Mucosa of stomach (tissue), 1 donor: ENCODE results near the gene GPR153.

Experiments
- H3K27me3 ChIP-seq: one replicate; pipeline ENCODE4 v1.7.0; 2013; ENCODE audit warnings: mild to moderate bottlenecking, low read length; ENCODE audit not compliant: control insufficient read depth, insufficient read depth
- H3K36me3 ChIP-seq: one replicate; pipeline ENCODE4 v1.7.0; 2013; ENCODE audit warnings: low read length; ENCODE audit not compliant: control insufficient read depth, insufficient read depth
- H3K4me1 ChIP-seq: one replicate; pipeline ENCODE4 v1.7.0; 2013; ENCODE audit warnings: mild to moderate bottlenecking, low read length; ENCODE audit not compliant: control insufficient read depth, insufficient read depth
- H3K4me3 ChIP-seq: one replicate; pipeline ENCODE4 v1.7.0; 2013; ENCODE audit warnings: low read length
- H3K9ac ChIP-seq: one replicate; pipeline ENCODE4 v1.7.0; 2013; ENCODE audit warnings: mild to moderate bottlenecking, low read length, moderate library complexity
- H3K9me3 ChIP-seq: one replicate; pipeline ENCODE4 v1.7.0; 2013; ENCODE audit warnings: mild to moderate bottlenecking, low read length, moderate library complexity; ENCODE audit not compliant: control insufficient read depth
- donor health status: Pancreatic carcinoma.

GPR153 gene

DNA sequence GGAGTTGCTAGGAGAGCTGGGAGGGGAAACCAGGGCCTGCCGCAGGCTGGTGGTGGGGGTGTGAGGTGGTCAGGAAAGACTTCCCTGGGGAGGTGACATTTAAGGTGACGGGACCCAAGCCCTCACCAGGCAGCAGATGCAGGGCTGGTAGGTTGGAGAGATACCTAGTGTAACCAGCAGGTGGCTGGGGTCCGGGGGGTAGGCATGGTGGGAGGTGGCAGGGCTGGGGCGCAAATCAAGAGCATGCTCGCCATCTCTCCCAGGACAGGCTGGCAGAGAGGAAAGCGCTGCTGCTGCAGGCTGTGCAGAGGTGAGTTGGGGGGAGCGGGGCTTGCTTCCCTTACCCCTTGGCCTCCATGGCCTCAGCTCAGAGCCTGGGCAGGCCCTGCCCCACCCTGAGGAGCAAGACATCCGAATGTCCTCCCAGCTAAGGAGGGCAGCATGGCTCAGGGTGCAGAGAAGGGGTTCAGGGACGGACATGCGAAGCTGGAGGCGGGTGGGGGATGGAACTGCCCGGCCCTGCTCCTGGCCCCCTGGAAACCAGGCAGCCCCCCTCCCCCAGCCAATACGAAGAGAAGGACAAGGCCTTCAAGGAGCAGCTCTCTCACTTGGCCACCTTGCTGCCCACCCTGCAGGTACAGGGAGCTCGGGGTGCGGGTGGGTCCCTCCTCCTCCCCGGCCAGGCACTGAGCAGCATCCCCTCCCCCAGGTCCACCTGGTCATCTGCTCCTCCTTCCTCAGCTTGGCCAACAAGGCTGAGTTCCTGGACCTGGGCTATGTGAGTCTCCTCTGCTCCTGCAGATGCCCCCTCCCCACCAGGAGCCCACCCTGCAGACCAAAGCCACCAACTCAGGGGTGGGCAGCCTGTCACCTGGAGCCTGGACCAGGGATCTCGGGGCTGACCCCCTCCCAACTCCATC is 51.0 kb downstream of the GPR153 start:
- Histone ChIP-seq H3K36me3 (no peaks in the 10 kb centered on the region), H3K4me3 (peak overlapping the region; percentile 4), H3K4me1 (peaks cover 21% of the 10 kb centered on the region), H3K9ac (no peak overlapping the region), H3K9me3 (no peaks in the 10 kb centered on the region), H3K27me3 (peaks cover 26% of the 10 kb centered on the region)

DNA sequence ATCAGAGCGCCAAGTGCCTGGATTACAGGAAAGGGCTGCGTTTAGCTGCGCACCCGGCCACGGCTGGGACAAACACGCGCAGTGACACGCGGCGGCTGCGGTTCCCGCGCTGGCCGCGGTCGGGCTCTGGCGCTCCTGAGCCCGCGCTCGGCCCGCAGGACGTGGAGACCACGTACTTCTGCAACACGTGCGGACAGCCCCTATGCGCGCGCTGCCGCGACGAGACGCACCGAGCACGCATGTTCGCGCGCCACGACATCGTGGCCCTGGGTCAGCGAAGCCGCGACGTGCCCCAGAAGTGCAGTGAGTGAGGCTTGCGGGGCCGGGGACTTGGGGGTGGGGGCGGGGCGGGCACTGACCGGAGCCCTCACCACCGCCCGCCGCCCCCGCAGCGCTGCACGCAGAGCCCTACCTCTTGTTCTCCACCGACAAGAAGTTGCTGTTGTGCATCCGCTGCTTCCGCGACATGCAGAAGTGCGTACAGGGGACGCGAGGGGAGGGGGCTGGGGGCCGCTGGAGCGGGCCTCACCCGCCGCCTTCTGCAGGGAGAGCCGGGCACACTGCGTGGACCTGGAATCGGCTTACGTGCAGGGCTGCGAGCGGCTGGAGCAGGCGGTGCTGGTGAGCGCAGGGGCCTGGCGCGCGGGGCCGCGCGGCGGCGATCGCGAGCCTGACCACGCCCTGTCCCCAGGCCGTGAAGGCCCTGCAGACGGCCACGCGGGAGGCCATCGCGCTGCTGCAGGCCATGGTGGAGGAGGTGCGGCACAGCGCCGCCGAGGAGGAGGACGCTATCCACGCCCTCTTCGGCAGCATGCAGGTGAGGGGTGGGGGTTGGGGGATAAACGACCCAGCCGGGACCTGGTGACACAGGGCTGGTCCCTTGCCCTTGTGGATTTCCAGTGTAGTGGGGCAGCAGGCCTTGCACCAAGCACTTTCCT is 51.9 kb downstream of the GPR153 start:
- Histone ChIP-seq H3K9ac (no peak overlapping the region), H3K9me3 (no peaks in the 10 kb centered on the region), H3K4me1 (peaks cover 23% of the 10 kb centered on the region), H3K27me3 (peaks cover 28% of the 10 kb centered on the region), H3K36me3 (no peaks in the 10 kb centered on the region), H3K4me3 (peak overlapping the region; percentile 4)

DNA sequence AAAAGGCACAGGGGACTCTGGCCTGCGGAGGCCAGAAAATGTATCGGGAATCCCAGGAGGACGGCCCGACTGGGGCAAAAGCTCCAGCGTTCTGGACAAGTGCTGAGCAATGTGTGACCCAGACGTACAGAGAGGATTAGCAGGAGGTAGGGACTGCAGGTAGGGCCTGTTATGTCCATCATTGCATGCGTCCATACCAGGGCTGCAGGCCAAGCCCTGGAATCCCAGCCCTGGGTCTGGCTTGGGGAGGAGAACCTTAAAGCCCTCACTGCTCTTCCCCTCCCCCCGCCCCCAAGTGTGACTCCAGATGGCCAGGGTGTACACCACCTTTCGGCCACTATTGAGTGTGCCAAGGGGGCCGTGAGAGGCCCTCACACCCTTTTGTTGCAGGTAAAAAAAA is 53.0 kb downstream of the GPR153 start:
- Histone ChIP-seq H3K4me3 (no peak overlapping the region), H3K36me3 (no peaks in the 10 kb centered on the region), H3K9me3 (no peaks in the 10 kb centered on the region), H3K9ac (no peak overlapping the region), H3K27me3 (peaks cover 28% of the 10 kb centered on the region), H3K4me1 (peaks cover 23% of the 10 kb centered on the region)

DNA sequence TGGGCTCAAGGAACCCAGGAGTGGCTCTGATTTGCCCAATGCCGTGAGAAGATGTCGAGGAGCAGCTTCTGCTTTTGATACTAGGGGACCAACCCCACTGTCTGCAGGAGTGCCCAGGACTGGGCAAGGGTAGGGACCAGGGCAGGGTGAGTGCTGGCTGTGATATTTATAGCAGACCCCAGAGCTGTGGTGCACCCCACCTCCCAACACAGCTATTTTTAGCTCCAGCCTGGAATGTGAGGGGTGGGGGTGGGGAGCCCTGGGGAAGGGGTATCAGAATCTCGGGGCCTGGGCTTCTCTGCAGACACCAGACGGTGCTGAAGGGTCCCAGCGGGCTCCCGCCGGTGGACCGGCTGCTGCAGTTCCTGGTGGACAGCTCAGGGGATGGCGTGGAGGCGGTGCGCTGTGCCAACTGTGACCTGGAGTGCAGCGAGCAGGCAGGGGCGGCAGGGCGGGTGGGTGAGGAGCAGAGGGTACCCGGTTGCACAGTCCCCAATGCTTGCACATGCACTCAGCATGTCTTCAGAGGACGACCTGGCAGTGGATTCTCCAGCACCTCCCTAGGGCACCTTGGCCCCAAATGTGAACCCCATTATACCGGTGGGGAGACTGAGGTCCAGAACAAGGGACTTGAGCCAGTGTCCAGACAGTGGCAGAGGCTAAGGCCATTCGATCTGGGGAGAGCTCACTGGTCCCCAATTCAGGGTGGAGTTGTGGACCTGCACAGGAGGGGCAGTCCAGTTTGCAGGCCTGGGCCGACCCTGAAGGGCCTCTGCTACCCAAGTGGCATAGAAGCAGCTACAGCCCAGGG is 53.6 kb downstream of the GPR153 start:
- Histone ChIP-seq H3K4me1 (peaks cover 23% of the 10 kb centered on the region), H3K4me3 (no peak overlapping the region), H3K9me3 (no peaks in the 10 kb centered on the region), H3K9ac (no peak overlapping the region), H3K36me3 (no peaks in the 10 kb centered on the region), H3K27me3 (peaks cover 28% of the 10 kb centered on the region)

DNA sequence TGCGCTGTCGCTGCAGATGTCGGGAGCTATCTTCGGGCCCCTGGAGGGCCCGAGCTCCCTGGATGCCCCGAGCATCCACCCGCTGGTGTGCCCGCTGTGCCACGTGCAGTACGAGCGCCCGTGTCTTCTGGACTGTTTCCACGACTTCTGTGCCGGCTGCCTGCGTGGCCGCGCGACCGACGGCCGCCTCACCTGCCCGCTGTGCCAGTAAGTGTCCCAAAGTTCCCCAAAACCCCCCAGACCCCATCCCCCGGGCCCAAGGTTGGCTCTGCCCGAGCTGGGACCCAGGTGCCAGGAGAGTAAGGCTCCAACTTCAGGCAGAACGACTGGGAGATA is 54.4 kb downstream of the GPR153 start:
- H3K4me3 ChIP-seq: peak overlapping the region; percentile 14
- no peaks in the 10 kb centered on the region for H3K9me3 ChIP-seq
- peaks cover 28% of the 10 kb centered on the region for H3K27me3 ChIP-seq
- H3K4me1 ChIP-seq: peaks cover 23% of the 10 kb centered on the region
- peak overlapping the region; percentile 50 for H3K9ac ChIP-seq
- no peaks in the 10 kb centered on the region for H3K36me3 ChIP-seq

DNA sequence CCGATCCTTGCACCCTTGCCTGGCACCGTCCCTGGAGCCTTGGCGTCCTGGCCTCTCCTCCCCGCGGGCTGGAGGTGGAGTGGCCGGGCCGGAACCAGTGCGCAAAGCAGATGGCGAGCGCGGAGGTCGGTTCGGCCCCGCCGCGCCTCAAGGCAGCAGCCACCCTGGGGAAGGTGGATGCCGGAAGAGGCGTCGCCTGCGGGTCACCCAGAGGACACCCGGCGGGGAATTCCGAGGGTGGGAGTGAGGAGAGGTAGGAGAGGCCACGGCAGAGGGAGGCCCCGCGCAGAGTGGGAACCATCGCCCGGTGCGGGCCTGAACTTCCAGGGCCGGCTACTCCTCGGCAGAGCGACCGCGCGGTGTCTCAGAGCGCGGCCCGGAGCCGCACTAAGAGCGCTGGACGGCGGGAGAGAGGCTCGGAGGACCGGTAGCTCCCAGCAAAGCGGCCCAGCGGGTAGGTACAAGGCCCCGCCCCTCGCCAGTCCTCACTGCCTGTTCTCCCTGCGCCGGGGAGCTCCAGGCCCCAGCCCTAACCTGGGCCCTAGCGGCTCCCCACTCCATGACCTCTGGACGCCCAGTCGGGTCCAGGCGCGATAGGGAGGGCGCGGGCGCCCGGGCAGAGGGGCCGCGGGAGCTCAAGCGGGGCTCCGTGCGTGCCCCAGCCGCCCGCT is 54.9 kb downstream of the GPR153 start, which contains the start of gene RNF207:
Gene RNF207 (plus strand): TSS at position 271 of the 671 bp plus-strand sequence. CDS start 417 bp downstream, outside the sequence.
- no peaks in the 10 kb centered on the region for H3K9me3 ChIP-seq
- H3K27me3 ChIP-seq: peaks cover 28% of the 10 kb centered on the region
- peak within 1 kb of the TSS; percentile 53 for H3K9ac ChIP-seq
- peaks cover 23% of the 10 kb centered on the region for H3K4me1 ChIP-seq
- no peaks in the 10 kb centered on the region for H3K36me3 ChIP-seq
- H3K4me3 ChIP-seq: peak within 1 kb of the TSS; percentile 36

DNA sequence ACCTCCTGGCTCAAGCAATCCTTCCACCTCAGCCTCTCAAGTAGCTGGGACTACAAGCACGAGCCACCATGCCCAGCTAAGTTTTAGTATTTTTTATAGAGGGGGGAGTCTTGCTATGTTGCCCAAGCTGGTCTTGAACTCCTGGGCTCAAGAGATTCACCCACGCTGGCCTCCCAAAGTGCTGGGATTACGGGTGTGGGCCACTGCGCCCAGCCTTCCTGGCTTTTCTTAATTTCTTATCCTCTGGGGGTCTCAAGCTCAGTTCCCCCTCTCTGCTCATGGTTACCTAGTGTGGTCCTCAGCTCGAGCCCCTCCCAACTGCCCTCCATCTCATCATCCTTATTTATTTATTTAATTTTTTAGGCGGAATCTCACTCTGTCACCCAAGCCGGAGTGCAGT is 58.6 kb downstream of the GPR153 start:
- Histone ChIP-seq H3K4me3 (no peak overlapping the region), H3K27me3 (peaks cover 25% of the 10 kb centered on the region), H3K36me3 (no peaks in the 10 kb centered on the region), H3K4me1 (peaks cover 31% of the 10 kb centered on the region), H3K9me3 (no peaks in the 10 kb centered on the region), H3K9ac (no peak overlapping the region)

DNA sequence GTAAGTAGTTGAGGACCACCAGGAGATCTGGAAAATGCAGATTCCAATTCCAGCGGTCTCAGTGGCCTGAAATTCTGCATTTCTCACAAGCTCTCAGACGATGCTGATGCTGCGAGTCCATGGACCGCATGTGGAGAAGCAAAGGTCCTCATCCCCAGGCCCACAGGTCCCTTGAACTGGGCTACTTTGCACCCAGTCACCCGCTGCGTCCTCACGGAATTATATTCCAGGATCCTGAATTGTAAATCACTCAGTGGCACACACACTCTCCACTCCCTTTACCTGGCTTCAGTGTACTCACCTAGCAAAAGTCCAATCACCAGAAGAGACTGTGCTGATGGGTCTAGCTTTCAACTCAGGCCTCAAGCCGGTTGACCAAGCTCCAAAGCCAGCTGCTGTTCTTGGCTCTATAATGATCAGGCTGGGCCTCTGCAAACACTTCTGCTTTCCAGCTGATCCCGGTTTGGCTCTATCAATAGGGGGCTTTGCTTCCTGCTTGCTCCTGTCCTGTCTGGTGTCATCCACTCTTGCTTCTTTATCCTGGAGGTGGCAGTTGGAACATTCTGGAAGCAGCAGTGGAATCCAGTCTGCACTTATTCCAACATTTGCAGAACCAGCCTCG is 60.6 kb downstream of the GPR153 start:
- Histone ChIP-seq H3K9me3 (no peaks in the 10 kb centered on the region), H3K27me3 (peaks cover 6% of the 10 kb centered on the region), H3K36me3 (no peaks in the 10 kb centered on the region), H3K9ac (peak overlapping the region; percentile 84), H3K4me3 (peak overlapping the region; percentile 49), H3K4me1 (peaks cover 21% of the 10 kb centered on the region)

DNA sequence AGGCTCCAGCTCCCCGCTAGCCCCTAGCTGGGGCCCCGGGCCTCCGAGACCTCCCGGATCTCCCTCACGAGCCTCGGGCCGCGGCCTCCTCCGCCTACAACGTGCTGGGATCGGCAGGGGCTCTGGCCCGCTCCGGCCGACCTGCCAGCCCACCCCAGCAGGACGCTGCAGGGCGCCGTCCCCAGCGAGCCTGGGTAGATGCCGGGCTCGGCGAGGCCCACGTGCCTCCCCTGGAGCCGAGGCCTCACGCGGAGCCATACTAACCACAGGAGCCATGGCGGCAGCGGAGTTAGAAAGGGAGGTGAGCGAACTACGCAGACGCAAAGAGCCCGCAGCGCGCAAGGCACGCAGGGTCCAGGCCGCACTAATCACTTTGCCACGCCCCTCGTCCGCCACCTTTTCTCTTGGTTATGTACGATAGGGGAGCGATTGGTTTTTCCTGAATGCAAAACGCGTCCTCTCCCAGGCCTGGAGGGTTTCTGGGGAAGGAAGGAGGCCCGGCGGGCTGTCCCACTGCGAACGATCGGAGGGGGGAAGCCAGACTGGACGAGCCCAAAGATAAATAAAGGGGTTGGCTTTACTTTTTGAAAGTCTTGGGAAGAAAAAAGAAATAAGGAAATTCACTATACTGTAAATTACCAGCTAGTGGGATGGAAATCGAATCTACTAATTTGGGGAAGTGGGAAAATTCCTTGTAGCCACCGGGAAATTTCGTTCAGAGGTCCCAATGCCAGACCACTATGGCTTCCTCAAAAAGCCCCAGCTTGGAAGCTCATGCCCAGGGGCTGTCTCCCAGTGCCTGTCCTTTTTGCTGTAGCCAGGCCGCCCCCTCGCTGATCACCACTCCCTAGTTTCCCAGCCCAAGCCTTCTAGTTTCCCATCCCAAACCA is 61.4 kb downstream of the GPR153 start, which contains the start of gene RPL22:
Gene RPL22 (minus strand): TSS at position 298 of the 890 bp plus-strand sequence. CDS start 22 bp downstream, at position 276.
- Histone ChIP-seq H3K9me3 (no peaks in the 10 kb centered on the region), H3K27me3 (no peaks in the 10 kb centered on the region), H3K36me3 (no peaks in the 10 kb centered on the region), H3K4me3 (peak within 1 kb of the TSS; percentile 69), H3K9ac (peak within 1 kb of the TSS; percentile 84), H3K4me1 (peaks cover 15% of the 10 kb centered on the region)

DNA sequence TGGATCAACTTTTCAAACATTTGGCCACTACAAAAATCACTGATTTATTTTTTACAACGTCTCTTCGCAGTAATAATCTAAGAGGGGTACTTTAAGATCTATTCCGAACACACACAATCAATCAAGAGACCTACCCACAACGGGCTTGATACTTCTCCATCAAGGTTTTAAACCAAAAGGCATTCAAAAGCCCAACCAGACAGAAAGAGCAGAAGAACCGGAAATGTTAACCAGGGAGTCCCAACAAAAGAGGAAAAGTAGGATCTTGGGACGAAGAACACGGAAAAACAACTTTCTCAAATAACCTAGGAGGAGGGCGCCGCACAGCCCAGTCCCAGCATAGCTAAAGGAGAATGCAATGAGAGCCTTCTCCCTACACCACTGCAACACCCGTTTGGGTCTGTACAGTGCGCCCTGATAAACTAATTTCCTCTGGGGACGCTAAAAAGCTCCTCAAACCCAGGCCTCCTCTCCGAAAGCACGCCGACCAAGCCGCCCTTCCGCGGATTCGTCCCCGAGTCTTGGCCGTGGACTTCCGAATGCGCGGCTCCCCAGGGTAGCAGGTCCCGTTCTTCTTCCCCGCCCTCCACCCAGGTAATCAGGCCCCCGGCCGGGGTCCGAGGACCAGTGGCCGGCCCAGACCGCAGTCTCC is 62.1 kb downstream of the GPR153 start:
- no peaks in the 10 kb centered on the region for H3K27me3 ChIP-seq
- H3K9ac ChIP-seq: peak overlapping the region; percentile 84
- no peaks in the 10 kb centered on the region for H3K36me3 ChIP-seq
- peak overlapping the region; percentile 69 for H3K4me3 ChIP-seq
- H3K9me3 ChIP-seq: no peaks in the 10 kb centered on the region
- peaks cover 15% of the 10 kb centered on the region for H3K4me1 ChIP-seq
